HG03139 (cell line): ENCODE results near the gene STAT6.
"Not testable (repeated sequence)": the region's sequence is repeated elsewhere in the genome, so short reads cannot be mapped to it uniquely, and the experiment has no call there.

Experiments used
- ATAC-seq: cut with Tn5 transposase; IDR thresholded peaks from one replicate; pipeline ENCODE4 v1.9.1; 2021; ENCODE audit not compliant: unreplicated experiment

STAT6 gene

GRCh38 chr12:57055824-57056223 lies 55.3 kb downstream of the STAT6 start:
- no peak for ATAC-seq

- ATAC-seq: not testable (repeated sequence)
These were observed 57.3 kb downstream of the STAT6 start for GRCh38 chr12:57053901-57054300.

- not testable (repeated sequence) for ATAC-seq
These were observed 58.0 kb downstream of the STAT6 start for GRCh38 chr12:57053146-57053545.

GRCh38 chr12:57051011-57051410 lies 60.2 kb downstream of the STAT6 start:
- ATAC-seq: no peak

GRCh38 chr12:57049890-57050289 lies 61.3 kb downstream of the STAT6 start, which contains the start of gene MYO1A:
Gene MYO1A (minus strand): TSS chr12:57050129. CDS start chr12:57048323, 1,806 bp downstream.
- ATAC-seq: no peak

GRCh38 chr12:57049119-57049446 lies 62.1 kb downstream of the STAT6 start:
- no peak for ATAC-seq

- ATAC-seq: no peak
These were observed 62.6 kb downstream of the STAT6 start for GRCh38 chr12:57048423-57049118.

- no peak for ATAC-seq
These were observed 63.2 kb downstream of the STAT6 start for GRCh38 chr12:57047981-57048380.

GRCh38 chr12:57046947-57047890 lies 63.9 kb downstream of the STAT6 start:
- ATAC-seq: no peak

GRCh38 chr12:57046086-57046791 lies 64.9 kb downstream of the STAT6 start:
- ATAC-seq: no peak
